Activated T-helper 2 cell treated with anti-CD3 and anti-CD28 coated beads, Interferon-gamma antibody, Interleukin-2, Interleukin-4, amounts not matched to agents 10 μg/mL and 5 μg/mL and 100 μg/mL, durations not matched to agents 14 hours and 24 hours and 36 hours (primary cell): ENCODE data around the gene C2orf68. TPM values are rescaled to one million over a fixed set of nuclear protein-coding genes. Genes with fewer than 3 reads are reported as not detected.
"Not testable (repeated sequence)": the region's sequence is repeated elsewhere in the genome, so short reads cannot be mapped to it uniquely, and the experiment has no call there.

Experiments
- DNase-seq: peaks from one replicate; pipeline ENCODE4 v3.0.0; 2021; ENCODE audit warnings: low spot score
- H3K27ac Mint-ChIP-seq: one replicate; pipeline ENCODE4 v1.8.0; 2021; ENCODE audit warnings: mixed read lengths
- H3K27me3 Mint-ChIP-seq: one replicate; pipeline ENCODE4 v1.8.0; 2021; ENCODE audit warnings: low read depth, mixed read lengths
- H3K36me3 Mint-ChIP-seq: one replicate; pipeline ENCODE4 v1.8.0; 2021; ENCODE audit warnings: low read depth, mixed read lengths
- H3K4me1 Mint-ChIP-seq: one replicate; pipeline ENCODE4 v1.8.0; 2021; ENCODE audit warnings: low read depth, mixed read lengths
- H3K4me3 Mint-ChIP-seq: one replicate; pipeline ENCODE4 v1.8.0; 2021; ENCODE audit warnings: low read depth, mild to moderate bottlenecking, moderate library complexity, mixed read lengths
- H3K9me3 Mint-ChIP-seq: one replicate; pipeline ENCODE4 v1.8.0; 2021; ENCODE audit warnings: mixed read lengths
- intact Hi-C: fragments of 100-400 bp; cut with micrococcal nuclease; formaldehyde crosslinking; loops from one replicate; pipeline ENCODE4 v1.15.1; 2023
- total RNA-seq: library from RNA; stranded (reverse); gene quantifications from 2 replicates; pipeline ENCODE4 v1.2.3, GENCODE V29; 2022

Gene C2orf68
- total RNA-seq, 1 donor from 2014 or later = 35.6 TPM

GRCh38 chr2:85617723-85618122 is 5.9 kb upstream of the C2orf68 start:
- H3K27me3 Mint-ChIP-seq, H3K27ac Mint-ChIP-seq, H3K9me3 Mint-ChIP-seq, DNase-seq: not testable (repeated sequence)
- intact Hi-C loops = loop anchor here (2.0 to 10.0 kb wide), 3 partner anchors 15 to 577 kb away; partner anchors contain the start of genes IMMT, MRPL35, POLR1A and PTCD3
- peak overlapping the region; percentile 94 for H3K4me3 Mint-ChIP-seq
- H3K36me3 Mint-ChIP-seq = peaks cover 34% of the 10 kb centered on the region
- H3K4me1 Mint-ChIP-seq = peaks cover 12% of the 10 kb centered on the region

DNA sequence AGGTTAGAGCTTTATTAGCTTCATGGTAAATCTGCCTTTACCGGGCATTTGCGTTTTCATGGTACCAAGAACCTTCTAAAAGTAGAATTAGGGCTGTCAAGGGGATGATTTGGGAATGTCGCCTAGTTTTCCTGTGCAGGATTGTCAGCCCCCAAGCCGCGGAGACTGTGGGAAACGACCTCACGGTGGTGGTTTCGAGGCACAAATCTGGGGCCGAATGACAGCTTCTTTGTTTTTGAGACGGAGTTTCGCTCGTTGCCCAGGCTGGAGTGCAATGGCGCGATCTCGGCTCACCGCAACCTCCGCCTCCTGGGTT is 3.5 kb upstream of the C2orf68 start:
- Mint-ChIP-seq H3K36me3 (peaks cover 27% of the 10 kb centered on the region), H3K4me1 (peaks cover 12% of the 10 kb centered on the region), H3K27ac (no peak overlapping the region), H3K4me3 (peak overlapping the region; percentile 94), H3K9me3 (no peaks in the 10 kb centered on the region), H3K27me3 (no peaks in the 10 kb centered on the region)
- DNase-seq = no peak
- intact Hi-C loops = loop anchor here (5.0 to 10.0 kb wide), 2 partner anchors 492 to 579 kb away; partner anchors contain the start of genes IMMT, MRPL35, POLR1A and PTCD3

- not testable (repeated sequence) for H3K27ac Mint-ChIP-seq, H3K4me3 Mint-ChIP-seq, H3K9me3 Mint-ChIP-seq, DNase-seq, H3K27me3 Mint-ChIP-seq
- intact Hi-C loops = loop anchor here (5.0 to 10.0 kb wide), 3 partner anchors 197 to 580 kb away; partner anchors contain the start of genes IMMT, MRPL35, POLR1A and PTCD3
- peaks cover 30% of the 10 kb centered on the region for H3K36me3 Mint-ChIP-seq
- H3K4me1 Mint-ChIP-seq = peaks cover 14% of the 10 kb centered on the region
Observed at GRCh38 chr2:85614757-85615156, 2.9 kb upstream of the C2orf68 start.

DNA sequence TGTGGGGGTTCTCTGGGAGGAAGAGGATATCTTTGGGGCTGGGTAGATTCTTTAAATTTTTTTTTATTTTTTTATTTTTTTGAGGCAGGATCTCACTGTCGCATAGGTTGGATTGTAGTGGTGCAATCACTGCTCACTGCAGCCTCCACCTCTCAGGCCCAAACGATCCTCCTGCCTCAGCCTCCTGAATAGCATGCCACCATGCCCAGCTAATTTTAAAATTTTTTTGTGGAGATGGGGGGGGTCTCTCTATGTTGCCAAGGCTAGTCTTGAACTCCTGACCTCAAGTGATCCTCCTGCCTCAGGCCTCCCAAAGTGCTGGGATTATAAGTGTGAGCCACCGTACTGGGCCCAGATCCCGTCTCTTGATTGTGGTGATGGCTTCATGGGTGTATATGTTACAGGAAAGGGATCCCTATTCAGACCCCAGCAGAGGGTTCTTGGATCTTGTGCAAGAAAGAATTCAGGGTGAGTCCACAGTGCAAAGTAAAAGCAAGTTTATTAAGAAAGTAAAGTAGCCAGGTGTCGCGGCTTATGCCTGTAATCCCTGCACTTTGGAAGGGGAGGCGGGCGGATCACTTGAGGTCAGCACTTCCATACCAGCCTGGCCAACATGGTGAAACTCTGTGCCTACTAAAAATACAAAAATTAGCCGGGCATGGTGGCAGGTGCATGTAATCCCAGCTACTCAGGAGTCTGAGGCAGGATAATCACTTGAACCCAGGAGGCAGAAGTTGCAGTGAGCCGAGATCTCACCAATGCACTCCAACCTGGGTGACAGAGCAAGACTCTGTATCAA is 2.0 kb upstream of the C2orf68 start:
- Mint-ChIP-seq H3K4me1 (peaks cover 12% of the 10 kb centered on the region), H3K27ac (no peak overlapping the region), H3K9me3 (no peaks in the 10 kb centered on the region), H3K27me3 (no peaks in the 10 kb centered on the region), H3K36me3 (peaks cover 31% of the 10 kb centered on the region), H3K4me3 (no peak overlapping the region)
- no peak for DNase-seq
- intact Hi-C loops = loop anchor here (5.0 to 10.0 kb wide), 2 partner anchors 197 to 581 kb away; partner anchors contain the start of genes IMMT, MRPL35 and SH2D6

- Mint-ChIP-seq H3K36me3 (peaks cover 32% of the 10 kb centered on the region), H3K27me3 (no peaks in the 10 kb centered on the region), H3K4me3 (peak overlapping the region; percentile 100), H3K27ac (peak overlapping the region; percentile 97), H3K4me1 (peaks cover 5% of the 10 kb centered on the region), H3K9me3 (no peaks in the 10 kb centered on the region)
- DNase-seq = no peak
- intact Hi-C loops = loop anchor here (1.0 to 10.0 kb wide), 4 partner anchors 9 to 584 kb away; partner anchors contain the start of genes IMMT, MRPL35, RNF181 and SH2D6
Observed at GRCh38 chr2:85611217-85611704, 605 bp downstream of the C2orf68 start.

- H3K9me3 Mint-ChIP-seq = no peaks in the 10 kb centered on the region
- intact Hi-C loops = no loop called here
- no peaks in the 10 kb centered on the region for H3K27me3 Mint-ChIP-seq
- no peak overlapping the region for H3K27ac Mint-ChIP-seq
- no peak for DNase-seq
- H3K36me3 Mint-ChIP-seq = peaks cover 32% of the 10 kb centered on the region
- H3K4me3 Mint-ChIP-seq = no peak overlapping the region
- H3K4me1 Mint-ChIP-seq = peaks cover 11% of the 10 kb centered on the region
Observed at GRCh38 chr2:85607268-85608215, 4.3 kb downstream of the C2orf68 start.

GRCh38 chr2:85606116-85606455 is 5.8 kb downstream of the C2orf68 start:
- Mint-ChIP-seq H3K9me3 (no peaks in the 10 kb centered on the region), H3K4me3 (no peak overlapping the region), H3K36me3 (peaks cover 28% of the 10 kb centered on the region), H3K4me1 (peaks cover 14% of the 10 kb centered on the region), H3K27ac (no peak overlapping the region), H3K27me3 (no peaks in the 10 kb centered on the region)
- intact Hi-C loops = no loop called here
- no peak for DNase-seq

GRCh38 chr2:85605406-85606115 is 6.3 kb downstream of the C2orf68 start:
- no peak for DNase-seq
- peaks cover 14% of the 10 kb centered on the region for H3K4me1 Mint-ChIP-seq
- H3K9me3 Mint-ChIP-seq = no peaks in the 10 kb centered on the region
- H3K27ac Mint-ChIP-seq = no peak overlapping the region
- no peak overlapping the region for H3K4me3 Mint-ChIP-seq
- intact Hi-C loops = no loop called here
- peaks cover 28% of the 10 kb centered on the region for H3K36me3 Mint-ChIP-seq
- H3K27me3 Mint-ChIP-seq = no peaks in the 10 kb centered on the region

DNA sequence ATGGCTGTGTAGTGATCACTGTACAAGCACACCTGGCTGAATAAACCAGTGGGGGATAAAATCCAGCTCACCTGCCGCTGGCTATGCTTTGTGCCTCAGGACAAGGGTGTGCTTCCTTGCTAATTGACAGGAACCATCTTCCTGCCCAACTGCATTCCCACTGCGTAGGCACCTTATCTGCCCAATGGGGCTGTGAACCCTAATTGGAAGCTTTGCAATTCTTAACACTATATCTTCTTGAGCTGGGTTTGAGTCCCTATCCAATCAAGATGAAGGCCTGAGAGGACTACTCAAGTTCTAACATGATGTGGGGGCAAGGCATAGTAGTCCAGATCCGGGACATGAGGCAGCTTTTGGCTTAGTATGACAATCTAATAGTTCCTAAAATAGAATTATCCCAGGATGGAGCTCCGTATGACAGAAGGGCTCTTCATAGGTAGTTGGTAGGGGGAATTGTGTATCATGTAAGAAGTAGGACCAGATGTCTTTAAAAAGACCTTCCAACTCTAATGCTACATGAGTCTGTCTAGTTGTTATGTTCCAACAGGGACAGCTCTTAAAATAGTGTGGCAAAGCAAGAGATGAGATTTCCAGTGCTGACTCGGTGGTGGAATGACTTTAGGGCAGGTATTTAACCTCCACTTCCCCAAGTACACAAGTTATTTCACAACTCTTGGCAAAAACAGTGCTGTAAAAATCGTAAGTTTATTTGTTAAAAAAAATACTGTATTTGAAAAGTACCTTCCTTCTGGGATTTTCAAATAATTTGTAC is 7.1 kb downstream of the C2orf68 start:
- Mint-ChIP-seq H3K36me3 (peaks cover 24% of the 10 kb centered on the region), H3K9me3 (no peaks in the 10 kb centered on the region), H3K27me3 (no peaks in the 10 kb centered on the region), H3K4me1 (peaks cover 12% of the 10 kb centered on the region), H3K27ac (no peak overlapping the region), H3K4me3 (no peak overlapping the region)
- DNase-seq = no peak
- intact Hi-C loops = loop anchor here (5.0 kb wide), 1 partner anchor 67 kb away; the partner anchor contains the start of gene MAT2A

DNA sequence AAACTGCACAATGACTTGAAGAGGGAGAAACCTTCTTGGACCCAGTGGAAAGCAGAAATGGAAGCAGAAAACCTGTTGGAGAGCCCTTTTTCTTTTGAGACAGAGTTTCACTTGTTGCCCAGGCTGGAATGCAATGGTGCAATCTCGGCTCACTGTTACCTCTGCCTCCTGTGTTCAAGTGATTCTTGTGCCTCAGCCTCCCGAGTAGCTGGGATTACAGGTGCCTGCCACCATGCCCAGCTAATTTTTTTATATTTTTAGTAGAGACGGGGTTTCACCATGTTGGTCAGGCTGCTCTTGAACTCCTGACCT is 7.8 kb downstream of the C2orf68 start:
- H3K36me3 Mint-ChIP-seq = peaks cover 24% of the 10 kb centered on the region
- not testable (repeated sequence) for H3K9me3 Mint-ChIP-seq, H3K4me3 Mint-ChIP-seq, H3K27me3 Mint-ChIP-seq, H3K27ac Mint-ChIP-seq, DNase-seq
- intact Hi-C loops = loop anchor here (5.0 kb wide), 1 partner anchor 67 kb away; the partner anchor contains the start of gene MAT2A
- H3K4me1 Mint-ChIP-seq = peaks cover 12% of the 10 kb centered on the region

- no peaks in the 10 kb centered on the region for H3K27me3 Mint-ChIP-seq
- peaks cover 13% of the 10 kb centered on the region for H3K36me3 Mint-ChIP-seq
- H3K4me3 Mint-ChIP-seq = peak within 1 kb of the TSS; percentile 83
- peaks cover 9% of the 10 kb centered on the region for H3K4me1 Mint-ChIP-seq
- peak; percentile 75 for DNase-seq
- H3K27ac Mint-ChIP-seq = peak within 1 kb of the TSS; percentile 33
- H3K9me3 Mint-ChIP-seq = no peaks in the 10 kb centered on the region
- intact Hi-C loops = loop anchor here (1.0 to 5.0 kb wide), 4 partner anchors 9 to 65 kb away; partner anchors contain the start of genes GGCX, MAT2A and USP39
Observed at GRCh38 chr2:85602476-85603234, 9.2 kb downstream of the C2orf68 start, which contains the start of gene TMEM150A. Gene TMEM150A, minus strand, starts transcription at chr2:85602698. Its CDS starts 750 bp downstream, at chr2:85601948.
